GM12878 (cell line): Measurements from ENCODE around the gene ITIH6. TPM values are rescaled to one million over a fixed set of nuclear protein-coding genes. Genes with fewer than 3 reads are reported as not detected.

ENCODE experiments used
- ATAC-seq: fragments of 200-7000 bp; cut with Tn5 transposase; 3 replicates; pipeline ENCODE4 v1.9.1; 2020; ENCODE audit warnings: mild to moderate bottlenecking, moderate library complexity
- BruUV-seq: library from RNA; stranded (reverse); fragments of 400-500 nt; replicated peaks from 2 replicates; lab custom pipeline; 2021; lab: Mats Ljungman, UMichigan
- CTCF ChIA-PET: fragments of 300-600 bp; sonication (Branson Sonifier 250); formaldehyde crosslinking; extraction: SDS; loops from one replicate; lab custom pipeline; 2021; ENCODE audit warnings: inconsistent platforms; lab: Yijun Ruan, JAX
- POLR2A ChIA-PET: fragments of 350-600 bp; formaldehyde crosslinking; extraction: SDS; loops from one replicate; lab custom pipeline; 2021; ENCODE audit warnings: inconsistent platforms; lab: Charles Lee
- RAD21 ChIA-PET: fragments of 300-600 bp; sonication (Branson Sonifier 250); formaldehyde crosslinking; loops from one replicate; lab custom pipeline; 2023; ENCODE audit warnings: antibody characterized with exemption; ENCODE audit not compliant: unreplicated experiment; lab: Charles Lee
- SMC1A ChIA-PET: fragments of 300-600 bp; sonication (Branson Sonifier 250); formaldehyde crosslinking; loops from one replicate; lab custom pipeline; 2023; ENCODE audit not compliant: unreplicated experiment, uncharacterized antibody; lab: Charles Lee
- DNase-seq: peaks from one replicate; pipeline ENCODE4 v3.0.0-alpha.2; 2011; ENCODE audit warnings: low read depth, low spot score
- FAIRE-seq: peaks from 3 replicates; lab custom pipeline; 2011; peaks lifted over from hg19 to GRCh38; lab: Jason Lieb, UNC
- H2AFZ ChIP-seq: 2 replicates; pipeline ENCODE4 v1.6.0; 2011; ENCODE audit warnings: low read depth, low read length, control low read depth; ENCODE audit not compliant: control insufficient read depth
- H3K27ac ChIP-seq: 2 replicates; pipeline ENCODE4 v1.5.1; 2011; ENCODE audit warnings: control low read depth; ENCODE audit not compliant: control insufficient read depth, insufficient read depth
- H3K27me3 ChIP-seq, 2 experiments: replicated peaks in 1 of 2; 2 replicates each; pipeline versions ENCODE4 v1.6.0 to v1.6.1; 2011; ENCODE audit warnings: low read length in 1 of 2; ENCODE audit not compliant: control insufficient read depth in 2 of 2, insufficient read depth in 2 of 2
- H3K36me3 ChIP-seq, 2 experiments: 2 replicates each; pipeline ENCODE4 v1.5.1; 2011; ENCODE audit warnings: low read length in 1 of 2; ENCODE audit not compliant: control insufficient read depth in 2 of 2, insufficient read depth in 2 of 2
- H3K4me1 ChIP-seq: 2 replicates; pipeline ENCODE4 v1.6.1; 2011; ENCODE audit warnings: mild to moderate bottlenecking, low read length, moderate library complexity, mixed read lengths; ENCODE audit not compliant: control insufficient read depth, insufficient read depth
- H3K4me2 ChIP-seq: 2 replicates; pipeline ENCODE4 v1.6.0; 2011; ENCODE audit warnings: control low read depth; ENCODE audit not compliant: control insufficient read depth, insufficient read depth
- H3K4me3 ChIP-seq: fragments of 200-600 bp; sonication (generic); 2 replicates; pipeline ENCODE4 v1.5.1; 2016
- H3K79me2 ChIP-seq: 2 replicates; pipeline ENCODE4 v1.6.0; 2011; ENCODE audit warnings: low read length; ENCODE audit not compliant: control insufficient read depth, insufficient read depth
- H3K9ac ChIP-seq: 2 replicates; pipeline ENCODE4 v1.8.0; 2011; ENCODE audit warnings: low read length, control low read depth, mixed read lengths; ENCODE audit not compliant: control insufficient read depth, insufficient read depth
- H3K9me3 ChIP-seq: replicated peaks from 3 replicates; pipeline ENCODE4 v1.5.1; 2011; ENCODE audit warnings: mild to moderate bottlenecking, low read length; ENCODE audit not compliant: control insufficient read depth, insufficient read depth
- H4K20me1 ChIP-seq: 2 replicates; pipeline ENCODE4 v1.6.0; 2011; ENCODE audit not compliant: control insufficient read depth, insufficient read depth
- ETV6 ChIP-seq, 2 experiments: fragments of 450-650 bp in 1 of 2; IDR thresholded peaks in 1 of 2; conservative IDR thresholded peaks in 1 of 2; 2 replicates each; pipeline ENCODE4 v1.6.1; 2014; ENCODE audit warnings: antibody characterized with exemption in 1 of 2, borderline replicate concordance in 1 of 2, low read depth in 1 of 2, mild to moderate bottlenecking in 1 of 2, moderate library complexity in 1 of 2
- JUND ChIP-seq: IDR thresholded peaks from 2 replicates; pipeline ENCODE4 v1.6.1; 2012; ENCODE audit warnings: low read depth, mild to moderate bottlenecking, low read length, improper control_type of control experiment, moderate library complexity
- MXI1 ChIP-seq: fragments of 150-350 bp; IDR thresholded peaks from 2 replicates; pipeline ENCODE4 v1.6.1; 2011; ENCODE audit warnings: low read depth, mild to moderate bottlenecking, inconsistent platforms, low read length, improper control_type of control experiment
- MYC ChIP-seq: IDR thresholded peaks from 2 replicates; pipeline ENCODE4 v1.6.1; 2011; ENCODE audit warnings: mild to moderate bottlenecking, low read length, moderate library complexity, inconsistent platforms; ENCODE audit not compliant: insufficient read depth, insufficient replicate concordance, insufficient read length, severe bottlenecking
- RAD21 ChIP-seq: IDR thresholded peaks from 2 replicates; pipeline ENCODE4 v1.6.1; 2011; ENCODE audit warnings: mild to moderate bottlenecking, low read depth, low read length, moderate library complexity; ENCODE audit not compliant: insufficient read depth
- RBBP5 ChIP-seq: fragments of 200-600 bp; sonication (generic); conservative IDR thresholded peaks from 2 replicates; pipeline ENCODE4 v1.6.1; 2016
- WGBS: methylation state at CpG from one replicate; pipeline ENCODE4 v1.1.6; 2016; ENCODE audit warnings: low lambda C conversion rate; ENCODE audit not compliant: insufficient replicate concordance, insufficient coverage; ENCODE audit errors: missing lambda C conversion rate; 5-methylcytosine and 5-hydroxymethylcytosine counted together
- in situ Hi-C: fragments of 300-500 bp; cut with MboI; formaldehyde crosslinking; loops from 9 replicates; pipeline ENCODE4 v1.14.3; 2018; ENCODE audit warnings: mixed read lengths
- intact Hi-C: fragments of 100-400 bp; cut with micrococcal nuclease; formaldehyde crosslinking; loops from one replicate; pipeline ENCODE4 v1.14.2; 2022; ENCODE audit not compliant: unreplicated experiment
- polyA plus RNA-seq, 11 experiments: library from polyadenylated mRNA; depleted of rRNA in 4 of 11; unstranded in 6 of 11; stranded (reverse) in 5 of 11; fragments of >200 nt; fragmentation: Nextera tagmentation in 4 of 11; fragmentation: Illumina TruSeq in 1 of 11; extraction: Ambion mirVana in 4 of 11; extraction: Trizol in 1 of 11; gene quantifications; 1 replicate in 1 of 11; 2 replicates in 10 of 11; pipeline versions ENCODE4 v1.2.1 to v1.2.3, GENCODE V29; 2011 to 2016; ENCODE audit warnings: inconsistent platforms in 2 of 11, missing spikeins in 2 of 11, low read depth in 1 of 11
- total RNA-seq, 4 experiments: library from RNA; depleted of rRNA in 3 of 4; stranded (reverse); fragments of >200 nt in 3 of 4; fragmentation: Illumina TruSeq in 1 of 4; extraction: Trizol in 1 of 4; gene quantifications; 2 replicates each; pipeline versions ENCODE4 v1.2.1 to v1.2.3, GENCODE V29; 2013 to 2021
- TF ChIP-seq, protein P1 (sequence below): fragments of 150-350 bp; IDR thresholded peaks from 2 replicates; pipeline ENCODE4 v1.6.1; 2016; ENCODE audit warnings: low read depth, low read length

Gene ITIH6
- total and polyA plus RNA-seq, 10 of the 15 experiments (the other 5 are each of a cell fraction or from before 2014, with no cell fraction given): not detected

DNA sequence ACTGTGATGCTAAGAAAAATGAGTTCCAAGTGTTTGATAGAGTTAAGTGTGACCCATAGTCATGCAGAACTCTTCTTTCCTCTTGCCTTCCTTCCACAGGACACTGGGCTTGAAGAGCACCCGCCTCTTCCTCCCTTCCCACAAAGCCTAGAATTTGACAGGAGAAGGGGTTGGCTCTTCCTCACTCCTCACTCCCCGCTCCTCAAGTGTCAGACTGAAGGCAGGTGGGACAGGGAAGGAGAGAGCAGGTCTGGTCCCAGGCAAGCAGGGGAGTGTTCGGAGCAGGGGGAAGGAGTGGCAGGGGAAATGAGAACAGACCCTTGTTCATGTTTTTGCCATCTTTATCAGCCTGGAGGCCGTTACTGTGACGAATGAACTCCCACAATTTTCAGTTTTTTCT is 20.2 kb upstream of the ITIH6 start:
- Histone ChIP-seq H3K4me2 (no peak overlapping the region), H3K4me3 (no peak overlapping the region), H2AFZ (no peak overlapping the region)
- CTCF ChIA-PET: no interaction called here
- TF ChIP-seq RBBP5 (no peak), MYC (no peak), RAD21 (no peak), ETV6 (conservative IDR thresholded peaks at IDR 0.05 in 1 of 2, IDR thresholded peaks at IDR 0.05 in 1 of 2; ENCODE audit: borderline replicate concordance in 1 of 2, low read depth in 1 of 2) (no peak), MXI1 (no peak), JUND (no peak)
- TF ChIP-seq, protein P1, sequence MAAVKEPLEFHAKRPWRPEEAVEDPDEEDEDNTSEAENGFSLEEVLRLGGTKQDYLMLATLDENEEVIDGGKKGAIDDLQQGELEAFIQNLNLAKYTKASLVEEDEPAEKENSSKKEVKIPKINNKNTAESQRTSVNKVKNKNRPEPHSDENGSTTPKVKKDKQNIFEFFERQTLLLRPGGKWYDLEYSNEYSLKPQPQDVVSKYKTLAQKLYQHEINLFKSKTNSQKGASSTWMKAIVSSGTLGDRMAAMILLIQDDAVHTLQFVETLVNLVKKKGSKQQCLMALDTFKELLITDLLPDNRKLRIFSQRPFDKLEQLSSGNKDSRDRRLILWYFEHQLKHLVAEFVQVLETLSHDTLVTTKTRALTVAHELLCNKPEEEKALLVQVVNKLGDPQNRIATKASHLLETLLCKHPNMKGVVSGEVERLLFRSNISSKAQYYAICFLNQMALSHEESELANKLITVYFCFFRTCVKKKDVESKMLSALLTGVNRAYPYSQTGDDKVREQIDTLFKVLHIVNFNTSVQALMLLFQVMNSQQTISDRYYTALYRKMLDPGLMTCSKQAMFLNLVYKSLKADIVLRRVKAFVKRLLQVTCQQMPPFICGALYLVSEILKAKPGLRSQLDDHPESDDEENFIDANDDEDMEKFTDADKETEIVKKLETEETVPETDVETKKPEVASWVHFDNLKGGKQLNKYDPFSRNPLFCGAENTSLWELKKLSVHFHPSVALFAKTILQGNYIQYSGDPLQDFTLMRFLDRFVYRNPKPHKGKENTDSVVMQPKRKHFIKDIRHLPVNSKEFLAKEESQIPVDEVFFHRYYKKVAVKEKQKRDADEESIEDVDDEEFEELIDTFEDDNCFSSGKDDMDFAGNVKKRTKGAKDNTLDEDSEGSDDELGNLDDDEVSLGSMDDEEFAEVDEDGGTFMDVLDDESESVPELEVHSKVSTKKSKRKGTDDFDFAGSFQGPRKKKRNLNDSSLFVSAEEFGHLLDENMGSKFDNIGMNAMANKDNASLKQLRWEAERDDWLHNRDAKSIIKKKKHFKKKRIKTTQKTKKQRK: no peak
- TF ChIP-seq, all 136 proteins: peak for 0
- POLR2A ChIA-PET: no interaction called here
- 39% methylated on average over 5 of the region's 5 CpGs for WGBS
- RAD21 ChIA-PET: no interaction called here
- intact Hi-C loops: no loop called here
- H3K27me3 ChIP-seq: no peaks in the 10 kb centered on the region
- H3K4me1 ChIP-seq: no peaks in the 10 kb centered on the region
- FAIRE-seq (no peak), ATAC-seq (no peak), DNase-seq (no peak)
- in situ Hi-C loops: no loop called here
- no peaks in the 10 kb centered on the region; a peak in 1 of 4 replicates for H3K36me3 ChIP-seq
- no peak overlapping the region for H3K9ac ChIP-seq
- SMC1A ChIA-PET: interaction anchor here (0.7 kb wide), 1 partner anchor 41 kb away, joined by 3 read pairs; no protein-coding TSS in a partner anchor
- H3K79me2 ChIP-seq: no peaks in the 10 kb centered on the region
- H4K20me1 ChIP-seq: no peaks in the 10 kb centered on the region
- BruUV-seq: no TSS peak
- H3K27ac ChIP-seq: no peak overlapping the region
- no peaks in the 10 kb centered on the region for H3K9me3 ChIP-seq
